CD8-positive, alpha-beta memory T cell (primary cell): ENCODE measurements around the gene BCAT1. TPM values are rescaled to one million over a fixed set of nuclear protein-coding genes. Genes with fewer than 3 reads are reported as not detected.
"Not testable (repeated sequence)": the region's sequence is repeated elsewhere in the genome, so short reads cannot be mapped to it uniquely, and the experiment has no call there.

Experiments used
- CTCF ChIA-PET: fragments of 350-600 bp; sonication (Branson Sonifier 250); formaldehyde crosslinking; loops from one replicate; lab custom pipeline; 2021; ENCODE audit warnings: antibody characterized with exemption; lab: Charles Lee
- POLR2A ChIA-PET: fragments of 350-600 bp; sonication (Branson Sonifier 250); formaldehyde crosslinking; loops from one replicate; lab custom pipeline; 2021; ENCODE audit warnings: antibody characterized with exemption; lab: Charles Lee
- DNase-seq, 5 donors: peaks; one replicate each; pipeline versions ENCODE4 v3.0.0 to v3.0.0-alpha.2; 2020 to 2022; ENCODE audit warnings: mixed read lengths in 1 of 5
- H3K27ac ChIP-seq: one replicate; pipeline ENCODE4 v1.7.0; 2013; ENCODE audit warnings: low read depth, mild to moderate bottlenecking, low read length, moderate library complexity
- H3K27me3 ChIP-seq: 2 replicates; pipeline ENCODE4 v1.7.0; 2013; ENCODE audit warnings: low read length, mild to moderate bottlenecking; ENCODE audit not compliant: insufficient read depth, poor library complexity, severe bottlenecking
- H3K36me3 ChIP-seq: 2 replicates; pipeline ENCODE4 v1.7.0; 2013; ENCODE audit warnings: mild to moderate bottlenecking, low read length, moderate library complexity; ENCODE audit not compliant: insufficient read depth
- H3K4me1 ChIP-seq: 2 replicates; pipeline ENCODE4 v1.7.0; 2013; ENCODE audit warnings: mild to moderate bottlenecking, low read length, moderate library complexity; ENCODE audit not compliant: insufficient read depth
- H3K4me3 ChIP-seq: 2 replicates; pipeline ENCODE4 v1.7.0; 2013; ENCODE audit warnings: mild to moderate bottlenecking, low read length
- H3K9me3 ChIP-seq: 2 replicates; pipeline ENCODE4 v1.7.0; 2013; ENCODE audit warnings: mild to moderate bottlenecking, low read length
- H3K27ac Mint-ChIP-seq, 8 donors: one replicate each; pipeline ENCODE4 v1.8.0; 2020 to 2021; ENCODE audit warnings: mixed read lengths in 8 of 8, mild to moderate bottlenecking in 6 of 8, inconsistent platforms in 3 of 8, moderate library complexity in 3 of 8
- H3K27me3 Mint-ChIP-seq, 2 donors: one replicate each; pipeline ENCODE4 v1.8.0; 2020 to 2021; ENCODE audit warnings: mixed read lengths in 2 of 2, mild to moderate bottlenecking in 1 of 2, moderate library complexity in 1 of 2
- H3K36me3 Mint-ChIP-seq, 3 donors: one replicate each; pipeline ENCODE4 v1.8.0; 2020 to 2021; ENCODE audit warnings: mixed read lengths in 3 of 3, inconsistent platforms in 1 of 3, mild to moderate bottlenecking in 1 of 3
- H3K4me1 Mint-ChIP-seq, 3 donors: one replicate each; pipeline ENCODE4 v1.8.0; 2020 to 2021; ENCODE audit warnings: mixed read lengths in 3 of 3, inconsistent platforms in 1 of 3, mild to moderate bottlenecking in 1 of 3
- H3K4me3 Mint-ChIP-seq, 7 donors: one replicate each; pipeline ENCODE4 v1.8.0; 2020 to 2021; ENCODE audit warnings: mixed read lengths in 7 of 7, mild to moderate bottlenecking in 6 of 7, moderate library complexity in 4 of 7, inconsistent platforms in 2 of 7
- H3K9me3 Mint-ChIP-seq, 5 donors: one replicate each; pipeline ENCODE4 v1.8.0; 2020 to 2022; ENCODE audit warnings: mixed read lengths in 5 of 5, mild to moderate bottlenecking in 3 of 5, moderate library complexity in 2 of 5, inconsistent platforms in 1 of 5
- polyA plus RNA-seq: library from polyadenylated mRNA; unstranded; fragments of 300-500 nt; fragmentation: Illumina TruSeq; gene quantifications from one replicate; pipeline ENCODE4 v1.2.3, GENCODE V29; 2021
- total RNA-seq, 2 experiments: library from RNA; stranded (reverse); gene quantifications; one replicate each; pipeline ENCODE4 v1.2.3, GENCODE V29; 2021

BCAT1 gene
- total and polyA plus RNA-seq, 3 experiments from 2014 or later: 0.58 to 26.5 (median 24.2) TPM

- no peaks in the 10 kb centered on the region for H3K27me3 ChIP-seq
- Mint-ChIP-seq H3K9me3 (peaks cover 0 to under 1% (median 0%) of the 10 kb centered on the region in 5 donors), H3K27me3 (peaks cover 0 to 11% of the 10 kb centered on the region in 2 donors), H3K27ac (no peak overlapping the region), H3K4me1 (peaks cover 0 to 2% (median 0%) of the 10 kb centered on the region in 3 donors), H3K36me3 (no peaks in the 10 kb centered on the region), H3K4me3 (no peak overlapping the region)
- H3K27ac ChIP-seq: no peak overlapping the region
- ChIA-PET POLR2A (no interaction called here), CTCF (no interaction called here)
- no peak for DNase-seq
- no peaks in the 10 kb centered on the region for H3K9me3 ChIP-seq
- H3K4me3 ChIP-seq: no peak overlapping the region
- no peaks in the 10 kb centered on the region for H3K36me3 ChIP-seq
- no peaks in the 10 kb centered on the region for H3K4me1 ChIP-seq
Measured at GRCh38 chr12:24931666-24932405, 17.1 kb downstream of the BCAT1 start.

- Histone ChIP-seq H3K4me1 (no peaks in the 10 kb centered on the region), H3K36me3 (no peaks in the 10 kb centered on the region), H3K4me3 (no peak overlapping the region), H3K27ac (no peak overlapping the region), H3K9me3 (no peaks in the 10 kb centered on the region), H3K27me3 (no peaks in the 10 kb centered on the region)
- no peak for DNase-seq
- peaks cover 0 to 2% (median 0%) of the 10 kb centered on the region in 3 donors for H3K4me1 Mint-ChIP-seq
- peaks cover 0 to 11% of the 10 kb centered on the region in 2 donors for H3K27me3 Mint-ChIP-seq
- no peaks in the 10 kb centered on the region for H3K36me3 Mint-ChIP-seq
- ChIA-PET CTCF (no interaction called here), POLR2A (no interaction called here)
- H3K27ac Mint-ChIP-seq: peak overlapping the region in 1 of 8 donors; percentile 55
- peaks cover 0 to 2% (median 0%) of the 10 kb centered on the region in 5 donors for H3K9me3 Mint-ChIP-seq
- H3K4me3 Mint-ChIP-seq: no peak overlapping the region
Measured at GRCh38 chr12:24929953-24930352, 18.9 kb downstream of the BCAT1 start.

- POLR2A ChIA-PET, H3K9me3 ChIP-seq, DNase-seq, H3K36me3 Mint-ChIP-seq, H3K27me3 ChIP-seq, H3K4me3 Mint-ChIP-seq, H3K4me1 Mint-ChIP-seq, H3K27ac Mint-ChIP-seq, H3K4me1 ChIP-seq, H3K36me3 ChIP-seq, H3K9me3 Mint-ChIP-seq, H3K4me3 ChIP-seq, H3K27ac ChIP-seq: not testable (repeated sequence)
- peaks cover 0 to 11% of the 10 kb centered on the region in 2 donors for H3K27me3 Mint-ChIP-seq
- CTCF ChIA-PET: interaction anchor here (0.7 kb wide), 1 partner anchor 12 kb away, joined by 3 read pairs; no protein-coding TSS in a partner anchor
Measured at GRCh38 chr12:24928533-24929306, 20.2 kb downstream of the BCAT1 start.

- Histone ChIP-seq H3K36me3 (no peaks in the 10 kb centered on the region), H3K4me3 (no peak overlapping the region), H3K27ac (no peak overlapping the region), H3K4me1 (no peaks in the 10 kb centered on the region), H3K27me3 (no peaks in the 10 kb centered on the region), H3K9me3 (no peaks in the 10 kb centered on the region)
- CTCF ChIA-PET: interaction anchor here (0.7 kb wide), 1 partner anchor 13 kb away, joined by 3 read pairs; no protein-coding TSS in a partner anchor
- H3K9me3 Mint-ChIP-seq: peaks cover 0 to 2% (median 0%) of the 10 kb centered on the region in 5 donors
- no peak for DNase-seq
- POLR2A ChIA-PET: no interaction called here
- H3K4me1 Mint-ChIP-seq: peaks cover 0 to 2% (median 0%) of the 10 kb centered on the region in 3 donors
- no peak overlapping the region for H3K4me3 Mint-ChIP-seq
- H3K36me3 Mint-ChIP-seq: no peaks in the 10 kb centered on the region
- no peak overlapping the region for H3K27ac Mint-ChIP-seq
- peaks cover 0 to 11% of the 10 kb centered on the region in 2 donors for H3K27me3 Mint-ChIP-seq
Measured at GRCh38 chr12:24928131-24928530, 20.8 kb downstream of the BCAT1 start.

- peaks cover 0 to 11% of the 10 kb centered on the region in 2 donors for H3K27me3 Mint-ChIP-seq
- H3K36me3 Mint-ChIP-seq, POLR2A ChIA-PET, H3K36me3 ChIP-seq, DNase-seq, H3K27me3 ChIP-seq, H3K9me3 ChIP-seq, H3K4me3 Mint-ChIP-seq, H3K27ac ChIP-seq, CTCF ChIA-PET, H3K9me3 Mint-ChIP-seq, H3K4me1 ChIP-seq, H3K27ac Mint-ChIP-seq, H3K4me3 ChIP-seq: not testable (repeated sequence)
- H3K4me1 Mint-ChIP-seq: peaks cover 4 to 13% (median 8%) of the 10 kb centered on the region in 3 donors
Measured at GRCh38 chr12:24926080-24926479, 22.8 kb downstream of the BCAT1 start.

GRCh38 chr12:24922090-24922489 is 26.8 kb downstream of the BCAT1 start:
- CTCF ChIA-PET: no interaction called here
- H3K27ac ChIP-seq: no peak overlapping the region
- POLR2A ChIA-PET: no interaction called here
- Mint-ChIP-seq H3K9me3 (peaks cover 0 to 2% (median 0%) of the 10 kb centered on the region in 5 donors), H3K4me3 (no peak overlapping the region), H3K4me1 (peaks cover 4 to 13% (median 8%) of the 10 kb centered on the region in 3 donors), H3K27me3 (no peaks in the 10 kb centered on the region), H3K27ac (no peak overlapping the region), H3K36me3 (no peaks in the 10 kb centered on the region)
- no peaks in the 10 kb centered on the region for H3K36me3 ChIP-seq
- H3K4me3 ChIP-seq: no peak overlapping the region
- H3K27me3 ChIP-seq: no peaks in the 10 kb centered on the region
- H3K9me3 ChIP-seq: no peaks in the 10 kb centered on the region
- no peak for DNase-seq
- no peaks in the 10 kb centered on the region for H3K4me1 ChIP-seq

GRCh38 chr12:24921251-24922038 is 27.5 kb downstream of the BCAT1 start:
- H3K9me3 ChIP-seq: no peaks in the 10 kb centered on the region
- ChIA-PET CTCF (no interaction called here), POLR2A (no interaction called here)
- Mint-ChIP-seq H3K9me3 (no peaks in the 10 kb centered on the region), H3K36me3 (no peaks in the 10 kb centered on the region), H3K4me3 (no peak overlapping the region), H3K27ac (no peak overlapping the region), H3K4me1 (peaks cover 4 to 13% (median 8%) of the 10 kb centered on the region in 3 donors), H3K27me3 (no peaks in the 10 kb centered on the region)
- no peaks in the 10 kb centered on the region for H3K36me3 ChIP-seq
- no peak overlapping the region for H3K27ac ChIP-seq
- H3K27me3 ChIP-seq: no peaks in the 10 kb centered on the region
- no peaks in the 10 kb centered on the region for H3K4me1 ChIP-seq
- DNase-seq: no peak
- no peak overlapping the region for H3K4me3 ChIP-seq
